UCSD-AML1 (cell line): ENCODE data around the gene F2RL1.
"Not testable (repeated sequence)": the region's sequence is repeated elsewhere in the genome, so short reads cannot be mapped to it uniquely, and the experiment has no call there.

Experiments used
- DNase-seq: peaks from one replicate; lab custom pipeline; 2025; ENCODE audit not compliant: unreplicated experiment; lab: John Stamatoyannopoulos, UW

The F2RL1 gene

GRCh38 chr5:76818844-76819831 is at the start of gene F2RL1:
Gene F2RL1, plus strand, starts transcription at chr5:76819030. Its CDS starts 153 bp downstream, at chr5:76819183.
- DNase-seq, result peak; percentile 53

DNA sequence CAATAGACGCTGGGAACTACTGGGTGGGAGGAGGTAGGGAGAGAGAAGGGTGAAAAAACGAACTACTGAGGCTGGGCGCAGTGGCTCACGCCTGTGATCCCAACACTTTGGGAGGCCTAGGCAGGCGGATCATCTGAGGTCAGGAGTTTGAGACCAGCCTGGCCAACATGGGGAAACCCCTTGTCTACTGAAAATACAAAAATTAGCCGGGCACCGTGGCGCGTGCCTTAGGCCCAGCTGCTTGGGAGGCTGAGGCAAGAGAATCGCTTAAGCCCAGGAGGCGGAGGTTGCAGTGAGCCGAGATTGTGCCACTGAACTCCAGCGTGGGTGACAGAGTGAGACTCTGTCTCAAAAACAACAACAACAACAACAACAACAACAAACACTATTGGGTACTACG is 47.8 kb upstream of the F2RL1 start:
- DNase-seq, result not testable (repeated sequence)

- no peak for DNase-seq
These were observed 47.0 kb upstream of the F2RL1 start for GRCh38 chr5:76771705-76772405.

GRCh38 chr5:76775921-76776320 is 42.9 kb upstream of the F2RL1 start:
- DNase-seq, result no peak

DNA sequence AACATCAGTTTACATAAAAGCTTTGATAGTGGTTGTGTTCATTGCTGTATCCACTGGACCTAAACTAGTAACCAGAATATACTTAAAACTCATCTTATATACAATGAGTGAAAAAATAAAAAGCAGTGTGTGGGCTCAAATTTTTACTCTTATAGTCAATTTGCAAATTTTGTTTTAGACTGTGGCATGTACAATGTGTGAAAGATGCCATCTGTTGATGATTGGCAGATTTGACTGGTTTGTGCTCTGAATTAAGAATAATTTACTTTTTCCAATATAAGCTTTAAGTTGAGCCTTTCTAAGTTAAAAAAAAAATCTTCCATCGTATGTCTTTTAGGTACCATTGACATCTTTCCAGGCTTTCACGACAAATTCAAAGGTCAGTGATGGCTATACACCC is 42.4 kb upstream of the F2RL1 start:
- DNase-seq, result no peak

DNA sequence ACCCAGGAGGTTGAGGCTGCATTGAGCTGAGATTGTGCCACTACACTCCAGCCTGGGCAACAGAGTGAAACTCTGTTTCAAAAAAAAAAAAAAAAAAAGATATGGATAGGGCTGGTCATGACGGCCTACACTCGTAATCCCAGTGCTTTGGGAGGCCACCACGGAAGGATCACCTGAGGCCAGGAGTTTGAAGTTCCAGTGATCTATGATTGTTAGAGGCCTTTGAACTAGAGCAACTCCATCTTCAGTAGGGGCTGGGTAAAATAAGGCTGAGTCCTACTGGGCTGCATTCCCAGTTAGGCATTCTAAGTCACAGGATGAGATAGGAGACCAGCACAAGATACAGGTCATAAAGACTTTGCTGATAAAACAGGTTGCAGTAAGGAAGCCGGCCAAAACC is 38.2 kb upstream of the F2RL1 start:
- DNase-seq, result not testable (repeated sequence)

DNA sequence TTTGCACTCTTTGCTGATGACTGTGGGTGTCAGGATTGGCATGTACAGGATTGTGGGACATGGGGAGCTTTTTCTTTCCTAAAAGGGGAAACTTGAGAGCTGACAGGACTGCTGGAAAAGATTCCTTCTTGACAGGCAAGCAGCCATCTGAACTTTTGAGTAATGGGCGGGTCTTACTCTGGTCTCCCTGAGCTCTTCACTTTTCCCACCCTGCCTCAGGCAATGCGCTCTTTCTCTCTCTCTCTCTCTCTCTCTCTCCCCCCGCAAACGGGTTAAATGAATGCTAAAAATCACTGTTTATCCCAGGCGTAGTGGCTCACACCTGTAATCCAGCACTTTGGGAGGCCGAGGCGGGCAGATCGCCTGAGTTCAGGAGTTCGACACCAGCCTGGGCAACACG is 37.1 kb upstream of the F2RL1 start:
- DNase-seq, result no peak

GRCh38 chr5:76782444-76782843 is 36.4 kb upstream of the F2RL1 start:
- no peak for DNase-seq

DNA sequence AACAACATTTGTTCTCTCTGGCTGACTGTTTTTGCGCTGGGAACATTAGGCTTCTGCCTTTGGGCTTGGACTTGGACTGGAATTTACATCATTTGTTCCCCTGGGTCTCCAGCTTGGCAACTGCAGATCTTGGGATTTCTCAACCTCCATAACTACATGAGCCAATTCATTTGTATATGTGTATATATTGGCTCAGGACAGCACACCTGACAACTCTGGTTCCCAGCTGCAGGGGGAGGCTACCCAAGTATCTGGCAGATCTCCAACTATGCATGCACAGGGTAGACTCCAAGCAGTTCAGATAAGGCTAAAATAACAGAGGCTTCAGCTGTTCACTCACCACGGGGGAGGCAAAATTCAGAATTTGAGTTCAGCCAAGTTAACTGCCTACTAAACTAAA is 31.6 kb upstream of the F2RL1 start:
- no peak for DNase-seq

DNA sequence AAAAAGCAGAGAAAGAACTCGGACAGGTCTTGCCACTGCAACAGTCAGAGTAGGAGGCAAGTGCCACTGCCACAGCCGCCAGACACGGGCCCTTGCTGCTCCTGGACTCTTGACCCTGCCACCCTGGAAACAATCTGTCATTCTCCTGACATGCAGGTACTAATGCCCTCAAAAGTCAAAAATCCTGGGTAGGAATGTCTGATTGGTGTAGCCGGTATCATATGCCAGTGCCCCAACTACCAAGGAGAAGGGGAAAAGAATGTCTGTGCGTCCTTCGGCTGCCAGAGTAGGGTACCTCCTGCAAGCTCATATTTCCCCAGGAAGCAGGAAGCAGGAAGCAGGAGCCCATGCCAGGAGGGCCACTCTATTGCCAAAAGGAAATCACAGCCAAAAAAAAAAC is 30.5 kb upstream of the F2RL1 start:
- no peak for DNase-seq

- DNase-seq, result not testable (repeated sequence)
These were observed 29.6 kb upstream of the F2RL1 start for GRCh38 chr5:76789275-76789674.

DNA sequence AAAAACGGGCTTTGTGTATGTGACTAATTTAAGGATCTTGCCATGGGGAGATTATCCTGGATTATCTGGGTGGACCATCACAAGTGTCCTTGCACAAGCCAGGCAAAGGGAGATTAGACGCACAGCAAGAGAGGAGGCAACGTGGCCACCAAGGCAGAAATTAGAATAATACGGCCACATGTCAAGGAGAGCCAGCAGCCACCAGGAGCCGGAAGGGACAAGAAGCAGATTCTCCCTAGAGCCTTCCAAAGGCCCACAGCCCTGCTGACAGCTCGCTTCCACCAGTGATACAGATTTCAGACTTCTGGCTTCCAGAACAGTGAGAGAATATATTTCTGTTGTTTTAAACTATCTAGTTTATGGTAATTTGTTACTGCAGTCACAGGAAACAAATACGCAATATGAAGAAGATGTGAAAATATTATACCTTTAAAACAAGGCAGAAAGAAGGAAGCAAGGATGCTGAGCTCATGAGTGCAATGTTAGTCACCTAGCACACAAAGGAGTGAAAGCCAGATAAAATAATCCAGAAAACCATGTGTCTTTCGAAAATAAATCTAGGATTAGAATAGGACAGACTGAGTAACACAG is 28.7 kb upstream of the F2RL1 start:
- no peak for DNase-seq

DNA sequence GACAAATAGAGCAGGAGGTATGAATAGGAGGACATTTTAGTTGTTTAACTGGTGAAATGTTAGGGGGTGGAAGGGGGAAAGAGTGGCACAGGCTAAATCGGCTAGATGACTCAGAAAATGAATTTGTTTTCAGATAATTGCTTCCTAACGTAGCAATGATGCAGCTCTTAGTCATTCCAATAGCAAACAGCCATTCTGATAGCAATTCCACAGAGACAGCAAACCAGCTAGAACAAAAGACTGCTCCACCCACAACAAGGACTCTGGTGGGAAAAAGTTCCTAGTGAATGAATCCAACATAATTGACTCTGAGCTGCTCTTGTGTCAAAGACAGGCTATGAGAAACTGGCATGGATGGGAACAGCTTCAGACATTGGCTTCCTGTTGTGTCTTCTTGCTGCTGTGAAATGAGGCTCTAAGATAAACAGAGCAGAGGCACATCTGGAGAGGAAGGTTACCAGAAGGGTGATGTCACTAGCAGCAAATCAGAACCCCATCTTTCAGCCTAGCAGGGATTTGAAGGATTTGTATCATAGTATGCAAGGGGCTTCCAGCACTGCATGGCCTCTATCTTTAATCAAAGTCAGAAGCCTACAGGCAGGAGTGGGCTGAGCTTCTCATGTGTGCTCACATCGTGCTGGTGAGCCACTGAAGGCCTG is 28.1 kb upstream of the F2RL1 start:
- DNase-seq, result no peak

DNA sequence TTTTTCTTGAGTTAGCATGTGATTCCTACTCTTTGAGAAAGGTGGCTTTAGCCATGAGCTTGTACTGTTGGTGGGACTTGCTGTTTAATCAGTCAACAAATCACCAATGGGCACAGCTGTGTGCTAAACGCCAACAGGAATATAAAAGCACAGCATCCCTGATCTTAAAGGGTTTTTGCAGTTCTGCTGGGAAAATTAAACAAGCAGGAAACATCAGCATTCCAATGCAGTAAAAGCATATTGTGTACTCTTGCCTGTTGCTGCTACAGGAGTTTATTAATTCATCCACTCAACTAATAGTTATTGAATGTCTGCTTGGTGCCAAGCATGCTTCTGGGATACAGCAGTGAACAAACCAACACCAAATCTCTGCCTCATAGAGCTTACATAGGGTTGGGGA is 27.4 kb upstream of the F2RL1 start:
- DNase-seq, result no peak

DNA sequence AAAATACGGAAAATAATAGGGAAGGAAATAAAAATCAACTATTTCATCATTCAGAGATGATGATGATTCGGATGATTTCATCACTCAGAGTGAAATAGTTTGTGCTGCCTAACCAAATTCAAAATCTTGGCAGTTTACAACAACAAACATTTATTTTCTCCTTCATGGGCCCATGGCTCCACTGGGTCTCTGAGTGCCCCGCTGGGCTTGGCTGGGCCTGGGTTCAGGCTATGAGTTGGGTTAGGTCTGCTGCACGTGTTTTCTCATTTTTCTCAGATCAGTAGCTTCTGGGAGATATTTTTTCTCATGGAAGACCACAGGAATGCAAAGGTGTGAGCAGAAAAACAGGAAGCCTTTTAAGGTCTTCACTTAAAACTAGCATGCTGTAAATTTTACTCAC is 24.0 kb upstream of the F2RL1 start:
- DNase-seq, result no peak

GRCh38 chr5:76799588-76799987 is 19.2 kb upstream of the F2RL1 start:
- no peak for DNase-seq

DNA sequence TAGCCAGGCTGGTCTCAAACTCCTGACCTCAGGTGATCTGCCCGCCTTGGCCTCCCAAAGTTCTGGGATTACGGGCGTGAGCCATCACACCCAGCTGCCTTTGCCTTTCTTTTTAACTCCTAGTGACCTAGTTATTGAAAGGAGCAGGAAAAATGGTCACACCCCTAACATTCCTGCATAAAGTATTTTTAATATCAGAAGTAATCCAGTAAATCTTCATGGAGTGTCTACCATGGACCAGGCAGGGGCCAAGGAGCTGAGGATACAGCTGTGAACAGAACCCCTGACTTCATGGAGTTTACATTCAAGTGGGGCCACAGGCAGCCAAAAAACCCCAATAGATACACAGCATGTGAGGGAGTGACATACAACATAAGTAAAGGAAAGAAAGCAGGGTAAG is 18.3 kb upstream of the F2RL1 start:
- no peak for DNase-seq

- DNase-seq, result no peak
These were observed 17.5 kb upstream of the F2RL1 start for GRCh38 chr5:76801159-76801802.

DNA sequence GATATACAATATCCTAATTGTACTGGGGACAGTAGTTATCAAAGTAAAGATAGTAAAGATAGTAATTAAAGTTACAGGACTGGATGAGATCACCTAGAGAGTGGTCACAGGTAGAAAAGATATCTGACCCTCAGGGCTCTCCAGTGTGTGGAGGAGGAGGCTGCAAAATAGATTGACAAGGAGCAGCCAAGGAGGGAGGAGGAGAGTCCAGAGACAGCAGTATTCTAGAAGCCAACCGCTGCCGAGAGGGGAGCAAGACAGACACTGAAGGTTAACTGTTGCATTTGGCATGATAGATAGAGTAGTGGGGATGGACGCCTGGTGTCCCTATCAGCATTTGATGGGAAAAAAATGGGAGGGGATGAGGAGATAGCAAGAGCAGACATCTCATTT is 17.0 kb upstream of the F2RL1 start:
- no peak for DNase-seq

DNA sequence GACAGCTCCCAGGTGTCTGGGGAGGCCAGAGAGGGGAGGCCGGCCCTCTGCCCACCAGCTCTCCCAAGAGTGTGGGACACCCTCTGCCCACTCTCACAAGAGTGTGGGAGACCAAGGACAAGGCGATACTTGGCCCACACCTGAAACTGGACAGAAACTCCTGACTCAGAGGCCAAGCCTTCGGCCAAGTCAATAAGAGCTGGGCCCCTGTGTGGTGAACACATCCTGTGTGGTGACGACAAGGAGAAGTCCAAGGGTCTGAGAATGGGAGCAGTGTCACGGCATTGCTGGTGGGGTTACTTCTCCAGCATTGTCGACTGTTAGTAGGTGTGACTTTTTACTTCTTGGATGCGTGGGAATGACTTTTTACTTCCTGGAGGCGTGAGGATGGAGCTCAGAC is 14.6 kb upstream of the F2RL1 start:
- peak; percentile 21 for DNase-seq
